ENCODE measurements around the gene KIAA0753. TPM values are rescaled to one million over a fixed set of nuclear protein-coding genes. Genes with fewer than 3 reads are reported as not detected.

The KIAA0753 gene
- total and polyA plus RNA-seq, 9 of the 15 experiments (the other 6 are each of a cell fraction or from before 2014, with no cell fraction given) = 2.0 to 9.0 (median 6.9) TPM

GRCh38 chr17:6574687-6575595 is 65.6 kb downstream of the KIAA0753 start (continued):
- no peak for TF ChIP-seq GMEB1 (CRISPR knock-in tag; IDR thresholded peaks at IDR 0.05)
- peak; percentile 53 for TF ChIP-seq ZNF395 (CRISPR knock-in tag; IDR thresholded peaks at IDR 0.05)
- no peak for TF ChIP-seq CREBBP (IDR thresholded peaks at IDR 0.05; ENCODE audit: low read depth, low read length)
- TF ChIP-seq JUND (IDR thresholded peaks at IDR 0.05; ENCODE audit: borderline replicate concordance, low read depth, low read length) = peak; percentile 55; the same call in 1 of the 2 replicates
- TF ChIP-seq JUND (tag; IDR thresholded peaks at IDR 0.05; ENCODE audit: borderline replicate concordance, low read depth, low read length) = no peak; the same call in 2 of the 3 replicates
- TF ChIP-seq ZNF133 (CRISPR knock-in tag; IDR thresholded peaks at IDR 0.05) = no peak
- no peak for TF ChIP-seq GATAD2B (IDR thresholded peaks at IDR 0.05; ENCODE audit: borderline replicate concordance)
- TF ChIP-seq NR2C2 (CRISPR knock-in tag; IDR thresholded peaks at IDR 0.05) = no peak
- TF ChIP-seq NR2C2 (tag; IDR thresholded peaks at IDR 0.05) = peak; percentile 75; the same call in 1 of the 2 replicates
- TF ChIP-seq UBTF (IDR thresholded peaks at IDR 0.05; ENCODE audit: borderline replicate concordance in 1 of 2, low read depth in 2 of 2, low read length in 2 of 2) = 0 out of 4 replicates have a peak, but pooled peaks have one; percentile 19 to 44
- no peak; the same call in 1 of the 2 replicates for TF ChIP-seq ZFX (CRISPR knock-in tag; IDR thresholded peaks at IDR 0.05)
- no peak for TF ChIP-seq XRCC4 (IDR thresholded peaks at IDR 0.05; ENCODE audit: extremely low read depth, insufficient read depth, insufficient read length)
- TF ChIP-seq DEAF1 (CRISPR knock-in tag; IDR thresholded peaks at IDR 0.05) = no peak
- peak; percentile 35; the same call in 1 of the 2 replicates for TF ChIP-seq RNF2 (IDR thresholded peaks at IDR 0.05)
- TF ChIP-seq MAFF (IDR thresholded peaks at IDR 0.05; ENCODE audit: low read length) = no peak
- TF ChIP-seq PCBP2 (IDR thresholded peaks at IDR 0.05; ENCODE audit: low read depth, low read length, poor library complexity, severe bottlenecking) = no peak
- TF ChIP-seq RBM17 (IDR thresholded peaks at IDR 0.05; ENCODE audit: borderline replicate concordance, low read depth, low read length) = no peak
- TF ChIP-seq TEAD1 (CRISPR knock-in tag; IDR thresholded peaks at IDR 0.05) = peak in 1 of 2 experiments; percentile 32; a peak in 1 of 4 replicates

Data from K562 (cell line).